HG03139 (cell line): ENCODE measurements around the gene MYL2.

Source experiments
- ATAC-seq: cut with Tn5 transposase; IDR thresholded peaks from one replicate; pipeline ENCODE4 v1.9.1; 2021; ENCODE audit not compliant: unreplicated experiment

Gene MYL2

GRCh38 chr12:110901401-110901800, 19.0 kb downstream of the MYL2 start:
- ATAC-seq: no peak

- ATAC-seq: no peak
Observed at GRCh38 chr12:110896559-110896958, 23.8 kb downstream of the MYL2 start.

- no peak for ATAC-seq
Observed at GRCh38 chr12:110893956-110894355, 26.4 kb downstream of the MYL2 start.

- ATAC-seq: no peak
Observed at GRCh38 chr12:110889361-110889760, 31.0 kb downstream of the MYL2 start.

GRCh38 chr12:110888256-110888991, 32.0 kb downstream of the MYL2 start:
- ATAC-seq: no peak

- ATAC-seq: no peak
Observed at GRCh38 chr12:110885152-110885840, 35.1 kb downstream of the MYL2 start.

GRCh38 chr12:110883251-110883650, 37.1 kb downstream of the MYL2 start:
- no peak for ATAC-seq

GRCh38 chr12:110880651-110881050, 39.7 kb downstream of the MYL2 start:
- ATAC-seq: no peak

GRCh38 chr12:110874781-110875180, 45.6 kb downstream of the MYL2 start:
- ATAC-seq: no peak

GRCh38 chr12:110874351-110874750, 46.0 kb downstream of the MYL2 start:
- ATAC-seq: no peak

- ATAC-seq: no peak
Observed at GRCh38 chr12:110872100-110872499, 48.3 kb downstream of the MYL2 start.

- no peak for ATAC-seq
Observed at GRCh38 chr12:110869803-110870202, 50.6 kb downstream of the MYL2 start.

GRCh38 chr12:110869026-110869425, 51.4 kb downstream of the MYL2 start:
- ATAC-seq: no peak

- ATAC-seq: no peak
Observed at GRCh38 chr12:110865521-110865920, 54.9 kb downstream of the MYL2 start.

- no peak for ATAC-seq
Observed at GRCh38 chr12:110863161-110863560, 57.2 kb downstream of the MYL2 start.

- ATAC-seq: no peak
Observed at GRCh38 chr12:110862329-110862728, 58.0 kb downstream of the MYL2 start.

- ATAC-seq: no peak
Observed at GRCh38 chr12:110861729-110862128, 58.6 kb downstream of the MYL2 start.
